Omental fat pad (tissue), 4 donors: Measurements from ENCODE around the gene MUCL3. TPM values are rescaled to one million over a fixed set of nuclear protein-coding genes. Genes with fewer than 3 reads are reported as not detected.
"Not testable (repeated sequence)": the region's sequence is repeated elsewhere in the genome, so short reads cannot be mapped to it uniquely, and the experiment has no call there.

ENCODE experiments used
- ATAC-seq: fragments of 150-250 bp; one replicate; pipeline ENCODE4 v1.9.1; 2016; ENCODE audit warnings: mild to moderate bottlenecking, moderate library complexity; ENCODE audit not compliant: low FRiP score
- DNase-seq: peaks from one replicate; pipeline ENCODE4 v3.0.0-alpha.2; 2019; ENCODE audit warnings: low spot score
- CTCF ChIP-seq, 3 donors: fragments of 450-650 bp; IDR thresholded peaks; one replicate each; pipeline ENCODE4 v1.5.1; 2016 to 2017; ENCODE audit warnings: antibody characterized with exemption in 3 of 3, mild to moderate bottlenecking in 3 of 3, moderate library complexity in 2 of 3
- total RNA-seq, 4 donors: library from RNA; depleted of rRNA; stranded (reverse); fragments of >200 nt; gene quantifications; one replicate each; pipeline ENCODE4 v1.1.0, GENCODE V29; 2016

MUCL3 gene
- total RNA-seq, 4 donors from 2014 or later = 0.19 TPM; not detected in 3

- DNase-seq (no peak), ATAC-seq (no peak)
- TF ChIP-seq CTCF (IDR thresholded peaks at IDR 0.05) = no peak
Observed at GRCh38 chr6:30988209-30988825, 47.5 kb downstream of the MUCL3 start.

- DNase-seq = no peak
- no peak for TF ChIP-seq CTCF (IDR thresholded peaks at IDR 0.05)
- ATAC-seq = no peak
Observed at GRCh38 chr6:30990422-30991086, 49.8 kb downstream of the MUCL3 start.

- DNase-seq (no peak), ATAC-seq (no peak)
- TF ChIP-seq CTCF (IDR thresholded peaks at IDR 0.05) = no peak
Observed at GRCh38 chr6:30991891-30992290, 51.1 kb downstream of the MUCL3 start.

GRCh38 chr6:30997301-30997700, 56.5 kb downstream of the MUCL3 start:
- no peak for ATAC-seq
- DNase-seq = no peak
- no peak for TF ChIP-seq CTCF (IDR thresholded peaks at IDR 0.05)

- DNase-seq (no peak), ATAC-seq (no peak)
- TF ChIP-seq CTCF (IDR thresholded peaks at IDR 0.05) = no peak
Observed at GRCh38 chr6:30998785-30999184, 58.0 kb downstream of the MUCL3 start.

- not testable (repeated sequence) for ATAC-seq, DNase-seq
Observed at GRCh38 chr6:31000067-31000860, 59.5 kb downstream of the MUCL3 start.

- ATAC-seq = no peak
- DNase-seq = no peak
- TF ChIP-seq CTCF (IDR thresholded peaks at IDR 0.05) = no peak
Observed at GRCh38 chr6:31001281-31001888, 60.6 kb downstream of the MUCL3 start.
